ENCODE data around the gene ABCB8.

ABCB8 gene

GRCh38 chr7:151028131-151028947 lies at the start of gene ABCB8:
TSS of gene ABCB8 (plus strand) at chr7:151028450. CDS start at chr7:151028516, 66 bp downstream.
- DNase-seq: peak; percentile 99

GRCh38 chr7:150979713-150980390 lies 48.4 kb upstream of the ABCB8 start:
- DNase-seq: no peak

GRCh38 chr7:150980663-150981062 lies 47.6 kb upstream of the ABCB8 start:
- peak; percentile 17 for DNase-seq

GRCh38 chr7:150981644-150982043 lies 46.6 kb upstream of the ABCB8 start:
- DNase-seq: peak; percentile 26

- DNase-seq: no peak
Observed at GRCh38 chr7:150982351-150982750, 45.9 kb upstream of the ABCB8 start.

- no peak for DNase-seq
Observed at GRCh38 chr7:150983893-150984368, 44.3 kb upstream of the ABCB8 start.

GRCh38 chr7:150986099-150986512 lies 42.1 kb upstream of the ABCB8 start:
- DNase-seq: peak; percentile 83

- DNase-seq: no peak
Observed at GRCh38 chr7:150986556-150986955, 41.7 kb upstream of the ABCB8 start.

GRCh38 chr7:150988230-150989226 lies 39.7 kb upstream of the ABCB8 start:
- peak; percentile 83 for DNase-seq

GRCh38 chr7:150989456-150989855 lies 38.8 kb upstream of the ABCB8 start:
- no peak for DNase-seq

GRCh38 chr7:150990416-150991186 lies 37.6 kb upstream of the ABCB8 start, which contains the start of gene NOS3:
TSS of gene NOS3 (plus strand) at chr7:150991017. CDS start at chr7:150993804, 2,787 bp downstream.
- DNase-seq: no peak

GRCh38 chr7:150992051-150992640 lies 36.1 kb upstream of the ABCB8 start:
- DNase-seq: no peak

- DNase-seq: no peak
Observed at GRCh38 chr7:150992833-150993302, 35.4 kb upstream of the ABCB8 start.

GRCh38 chr7:150993511-150993910 lies 34.7 kb upstream of the ABCB8 start:
- DNase-seq: no peak

GRCh38 chr7:150994141-150994837 lies 34.0 kb upstream of the ABCB8 start:
- no peak for DNase-seq

GRCh38 chr7:150994838-150995510 lies 33.3 kb upstream of the ABCB8 start:
- DNase-seq: no peak

- no peak for DNase-seq
Observed at GRCh38 chr7:150996376-150997074, 31.7 kb upstream of the ABCB8 start.

GRCh38 chr7:150997075-150997511 lies 31.2 kb upstream of the ABCB8 start:
- DNase-seq: no peak

- DNase-seq: no peak
Observed at GRCh38 chr7:150997817-150998216, 30.4 kb upstream of the ABCB8 start.
